Adrenal gland (tissue), 5 donors: ENCODE measurements around the gene BCAT1.

Experiments used
- CTCF ChIP-seq, 6 experiments: fragments of 450-650 bp in 4 of 6; fragments of 200-600 bp in 2 of 6; sonication (generic) in 1 of 6; IDR thresholded peaks; 1 replicate in 5 of 6; 2 replicates in 1 of 6; pipeline versions ENCODE4 v1.5.1 to v1.8.0; 2016 to 2021; ENCODE audit warnings: antibody characterized with exemption in 6 of 6, mild to moderate bottlenecking in 2 of 6, moderate library complexity in 1 of 6
- POLR2A ChIP-seq, 2 donors: fragments of 450-650 bp; IDR thresholded peaks; one replicate each; pipeline ENCODE4 v1.6.1; 2017; ENCODE audit warnings: antibody characterized with exemption in 2 of 2, mild to moderate bottlenecking in 2 of 2, moderate library complexity in 1 of 2
- donor health status: DM: no; HTN: no; CAD: no.

- no peak for TF ChIP-seq POLR2A (IDR thresholded peaks at IDR 0.05)
- TF ChIP-seq CTCF (IDR thresholded peaks at IDR 0.05): no peak
Observed at GRCh38 chr12:24977060-24977459, 28.2 kb upstream of the BCAT1 start.
